ENCODE measurements around the gene URM1. TPM values are rescaled to one million over a fixed set of nuclear protein-coding genes. Genes with fewer than 3 reads are reported as not detected.
A peak's percentile ranks its signal among the peaks of the same experiment; 100 is the strongest.
"Not testable (repeated sequence)": the region's sequence is repeated elsewhere in the genome, so short reads cannot be mapped to it uniquely, and the experiment has no call there.

URM1 gene
- total RNA-seq, 1 donor from 2014 or later: 51.6 TPM

- intact Hi-C loops (cut with micrococcal nuclease): no loop called here
- peak; percentile 95 for ATAC-seq
- peak; percentile 80 for DNase-seq
These were observed 49.7 kb downstream of the URM1 start, which contains the start of gene CERCAM for GRCh38 chr9:128420651-128421481. Gene CERCAM, plus strand, starts transcription at chr9:128420857. Its CDS starts 21 bp downstream, at chr9:128420878.

GRCh38 chr9:128421482-128421996 is 50.4 kb downstream of the URM1 start:
- ATAC-seq (peak; percentile 25), DNase-seq (peak; percentile 58)
- intact Hi-C loops (cut with micrococcal nuclease): no loop called here

- ATAC-seq; DNase-seq; intact Hi-C loops (cut with micrococcal nuclease): not testable (repeated sequence)
These were observed 51.0 kb downstream of the URM1 start for GRCh38 chr9:128422022-128422782.

- intact Hi-C loops (cut with micrococcal nuclease): no loop called here
- DNase-seq (no peak), ATAC-seq (no peak)
These were observed 51.6 kb downstream of the URM1 start for GRCh38 chr9:128422783-128423150.

GRCh38 chr9:128423356-128423755 is 52.2 kb downstream of the URM1 start:
- ATAC-seq; DNase-seq; intact Hi-C loops (cut with micrococcal nuclease): not testable (repeated sequence)

- DNase-seq: no peak
- ATAC-seq: no peak
- intact Hi-C loops (cut with micrococcal nuclease): no loop called here
These were observed 53.1 kb downstream of the URM1 start for GRCh38 chr9:128424268-128424780.

- ATAC-seq (no peak), DNase-seq (no peak)
- intact Hi-C loops (cut with micrococcal nuclease): no loop called here
These were observed 57.7 kb downstream of the URM1 start for GRCh38 chr9:128428644-128429512.

- no peak for DNase-seq
- intact Hi-C loops (cut with micrococcal nuclease): no loop called here
- no peak for ATAC-seq
These were observed 58.4 kb downstream of the URM1 start for GRCh38 chr9:128429513-128430086.

- no peak for DNase-seq
- ATAC-seq: no peak
- intact Hi-C loops (cut with micrococcal nuclease): no loop called here
These were observed 60.0 kb downstream of the URM1 start for GRCh38 chr9:128431207-128431606.

GRCh38 chr9:128434340-128434739 is 63.2 kb downstream of the URM1 start:
- ATAC-seq (no peak), DNase-seq (no peak)
- intact Hi-C loops (cut with micrococcal nuclease): no loop called here

GRCh38 chr9:128435611-128436010 is 64.4 kb downstream of the URM1 start:
- ATAC-seq (no peak), DNase-seq (no peak)
- intact Hi-C loops (cut with micrococcal nuclease): no loop called here

- intact Hi-C loops (cut with micrococcal nuclease): no loop called here
- DNase-seq: peak; percentile 93
- ATAC-seq: peak; percentile 94
These were observed 67.4 kb downstream of the URM1 start for GRCh38 chr9:128438343-128439109.

GRCh38 chr9:128439273-128439672 is 68.1 kb downstream of the URM1 start:
- intact Hi-C loops (cut with micrococcal nuclease): no loop called here

More at GRCh38 chr9:128439273-128439672, 68.1 kb downstream of the URM1 start:
- DNase-seq: no peak
- ATAC-seq: no peak

Small RNA genes lying within 50 kb of the gene (microRNA-seq; reads per million reads assigned to microRNA genes)
- gene MIR219B (ENCODE audit: borderline number of aligned reads): not detected

Other genes with a start within 250 kb of the URM1 start
- gene PTGES2, start 243.6 kb upstream of the URM1 start, total RNA-seq: 157 TPM
- 0.32 TPM for gene LCN2, start 221.9 kb upstream of the URM1 start, total RNA-seq
- gene BBLN, start 211.1 kb upstream of the URM1 start, total RNA-seq: 41.7 TPM
- 76.6 TPM for gene CIZ1, start 179.8 kb upstream of the URM1 start, total RNA-seq
- gene DNM1, start 168.0 kb upstream of the URM1 start, total RNA-seq: 5.4 TPM
- gene GOLGA2, start 95.4 kb upstream of the URM1 start, total RNA-seq: 83.5 TPM
- gene SWI5, start 95.1 kb upstream of the URM1 start, total RNA-seq: 16.2 TPM
- 41.4 TPM for gene TRUB2, start 48.9 kb upstream of the URM1 start, total RNA-seq
- 30.7 TPM for gene COQ4, start 48.5 kb upstream of the URM1 start, total RNA-seq
- gene SLC27A4, start 30.8 kb upstream of the URM1 start, total RNA-seq: 19.4 TPM
- gene CERCAM, start 49.5 kb downstream of the URM1 start, total RNA-seq: 7.0 TPM
- 15.3 TPM for gene ODF2, start 84.6 kb downstream of the URM1 start, total RNA-seq
- 20.6 TPM for gene GLE1, start 133.3 kb downstream of the URM1 start, total RNA-seq
- 244 TPM for gene SPTAN1, start 181.2 kb downstream of the URM1 start, total RNA-seq

Data from left ventricle myocardium superior (tissue), 1 donor.